T-cell (primary cell): ENCODE results near the gene SCN5A. TPM values are rescaled to one million over a fixed set of nuclear protein-coding genes. Genes with fewer than 3 reads are reported as not detected.

ENCODE experiments used
- ATAC-seq, 4 experiments: fragments of 200-7000 bp in 3 of 4; fragments of 150-1000 bp in 1 of 4; cut with Tn5 transposase; replicated peaks in 1 of 4; 1 replicate in 3 of 4; 2 replicates in 1 of 4; pipeline ENCODE4 v1.10.0; 2021; ENCODE audit warnings: moderate library complexity in 3 of 4, mild to moderate bottlenecking in 2 of 4, moderate number of reproducible peaks in 1 of 4
- CTCF ChIA-PET, 2 donors: fragments of 300-600 bp; sonication (Branson Sonifier 250); formaldehyde crosslinking; loops; one replicate each; lab custom pipeline; 2022; ENCODE audit warnings: antibody characterized with exemption in 2 of 2; lab: Charles Lee
- POLR2A ChIA-PET, 2 donors: fragments of 300-600 bp; sonication (Branson Sonifier 250); formaldehyde crosslinking; loops; one replicate each; lab custom pipeline; 2022; ENCODE audit warnings: antibody characterized with exemption in 2 of 2; lab: Charles Lee
- DNase-seq, 35 experiments: peaks; one replicate each; pipeline versions ENCODE4 v3.0.0 to v3.0.0-alpha.2; 2013 to 2023
- H3K27ac ChIP-seq: one replicate; pipeline ENCODE4 v1.5.1; 2013; ENCODE audit warnings: low read length
- H3K27me3 ChIP-seq, 2 experiments: replicated peaks in 1 of 2; 1 replicate in 1 of 2; 2 replicates in 1 of 2; pipeline versions ENCODE4 v1.6.1 to v1.7.0; 2013; ENCODE audit warnings: low read length in 1 of 2, mixed read lengths in 1 of 2; ENCODE audit not compliant: control insufficient read depth in 2 of 2, insufficient read depth in 2 of 2; ENCODE audit errors: extremely low read depth in 1 of 2
- H3K36me3 ChIP-seq, 2 donors: 1 replicate in 1 of 2; 2 replicates in 1 of 2; pipeline versions ENCODE4 v1.6.1 to v1.7.0; 2013; ENCODE audit warnings: low read length in 1 of 2; ENCODE audit not compliant: control insufficient read depth in 2 of 2, insufficient read depth in 1 of 2; ENCODE audit errors: extremely low read depth in 1 of 2
- H3K4me1 ChIP-seq, 2 experiments: 1 replicate in 1 of 2; 2 replicates in 1 of 2; pipeline versions ENCODE4 v1.6.1 to v1.7.0; 2013; ENCODE audit warnings: low read length in 2 of 2, mixed read lengths in 1 of 2; ENCODE audit not compliant: insufficient read depth in 2 of 2, control insufficient read depth in 1 of 2; ENCODE audit errors: extremely low read depth in 1 of 2
- H3K4me3 ChIP-seq, 2 donors: 1 replicate in 1 of 2; 2 replicates in 1 of 2; pipeline versions ENCODE4 v1.5.1 to v1.7.0; 2013; ENCODE audit warnings: mild to moderate bottlenecking in 2 of 2, low read length in 1 of 2, moderate library complexity in 1 of 2; ENCODE audit not compliant: control insufficient read depth in 1 of 2; ENCODE audit errors: extremely low read depth in 1 of 2
- H3K9me3 ChIP-seq: 2 replicates; pipeline ENCODE4 v1.7.0; 2013
- H3K27ac Mint-ChIP-seq, 2 donors: one replicate each; pipeline ENCODE4 v1.8.0; 2020 to 2021; ENCODE audit warnings: mild to moderate bottlenecking in 2 of 2, mixed read lengths in 2 of 2
- H3K27me3 Mint-ChIP-seq, 2 donors: one replicate each; pipeline ENCODE4 v1.8.0; 2021 to 2022; ENCODE audit warnings: mixed read lengths in 2 of 2
- H3K36me3 Mint-ChIP-seq: one replicate; pipeline ENCODE4 v1.8.0; 2021; ENCODE audit warnings: mixed read lengths
- H3K4me1 Mint-ChIP-seq, 3 donors: one replicate each; pipeline ENCODE4 v1.8.0; 2020 to 2022; ENCODE audit warnings: mixed read lengths in 3 of 3, mild to moderate bottlenecking in 1 of 3
- H3K4me3 Mint-ChIP-seq, 3 donors: one replicate each; pipeline ENCODE4 v1.8.0; 2020 to 2022; ENCODE audit warnings: mild to moderate bottlenecking in 3 of 3, mixed read lengths in 3 of 3, moderate library complexity in 3 of 3
- H3K9me3 Mint-ChIP-seq, 3 donors: one replicate each; pipeline ENCODE4 v1.8.0; 2020 to 2022; ENCODE audit warnings: mixed read lengths in 3 of 3
- WGBS: methylation state at CpG from one replicate; pipeline ENCODE4 v1.1.5; 2013; ENCODE audit warnings: missing lambda C conversion rate; ENCODE audit not compliant: insufficient coverage; 5-methylcytosine and 5-hydroxymethylcytosine counted together
- total RNA-seq, 35 experiments: library from RNA in 6 of 35; stranded (reverse) in 6 of 35; fragments of 120-200 nt in 1 of 35; gene quantifications; one replicate each; pipeline versions ENCODE4 v1.2.1 to v1.2.4 and lab custom pipeline; 2013 to 2026

SCN5A gene
- total RNA-seq, 5 donors from 2014 or later (not counting 1 experiment from before 2014, with no cell fraction given) = 0.12 to 0.47 (median 0.23) TPM; not detected in 2

DNA sequence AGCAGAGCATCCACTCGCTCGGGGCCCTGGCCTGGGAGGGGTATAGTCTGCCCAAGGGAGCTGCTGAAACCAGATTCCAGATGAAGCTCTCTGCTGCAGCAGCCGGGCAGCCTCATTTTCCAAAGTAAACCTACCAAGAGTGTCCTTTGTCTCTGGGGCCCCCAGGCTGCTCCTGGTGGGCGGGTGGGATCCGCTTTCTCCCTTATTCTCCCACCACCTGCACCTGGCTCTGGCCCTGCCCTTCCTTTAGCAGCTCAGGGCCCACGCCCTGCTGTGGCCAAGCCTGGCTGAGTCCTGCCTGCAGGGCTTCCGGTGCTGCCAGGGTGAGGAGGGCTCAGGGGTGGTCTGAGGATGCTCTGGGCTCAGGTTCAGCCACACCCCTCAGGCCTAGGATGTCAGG is 13.0 kb downstream of the SCN5A start:
- ChIA-PET POLR2A (no interaction called here), CTCF (no interaction called here)
- no peak overlapping the region for H3K27ac Mint-ChIP-seq
- ATAC-seq = no peak
- Histone ChIP-seq H3K4me1 (no peaks in the 10 kb centered on the region), H3K27me3 (peaks cover 0 to 25% of the 10 kb centered on the region in 2 experiments), H3K36me3 (no peaks in the 10 kb centered on the region), H3K9me3 (no peaks in the 10 kb centered on the region), H3K27ac (no peak overlapping the region), H3K4me3 (no peak overlapping the region)
- peaks cover 4 to 7% of the 10 kb centered on the region in 2 donors for H3K27me3 Mint-ChIP-seq
- no peaks in the 10 kb centered on the region for H3K9me3 Mint-ChIP-seq
- no peaks in the 10 kb centered on the region for H3K36me3 Mint-ChIP-seq
- DNase-seq = no peak
- 78% methylated on average over 7 of the region's 7 CpGs for WGBS
- H3K4me1 Mint-ChIP-seq = peaks cover 0 to 8% (median 2%) of the 10 kb centered on the region in 3 donors
- no peak overlapping the region for H3K4me3 Mint-ChIP-seq

DNA sequence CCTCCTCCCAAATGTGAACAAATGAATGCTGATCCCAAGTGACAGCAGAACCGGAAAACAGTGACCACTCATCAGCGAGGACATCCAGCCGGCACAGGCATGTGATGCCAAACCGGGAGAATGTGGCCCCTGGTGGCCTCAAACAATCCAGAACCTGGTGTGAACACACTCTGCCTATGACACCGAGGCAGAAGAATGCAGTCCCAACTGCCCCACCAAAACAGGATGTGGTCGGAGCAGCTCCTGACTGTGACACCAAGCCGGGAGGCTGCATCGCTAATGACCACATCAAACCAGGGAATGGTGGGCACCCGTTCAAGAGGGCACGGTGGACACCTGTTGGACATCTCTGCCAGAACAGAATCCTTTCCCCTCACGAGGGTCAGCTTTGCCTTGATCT is 15.4 kb downstream of the SCN5A start:
- H3K4me3 Mint-ChIP-seq = no peak overlapping the region
- no peaks in the 10 kb centered on the region for H3K36me3 Mint-ChIP-seq
- WGBS = 41% methylated on average over 11 of the region's 11 CpGs
- CTCF ChIA-PET = no interaction called here
- no peaks in the 10 kb centered on the region for H3K4me1 ChIP-seq
- POLR2A ChIA-PET = no interaction called here
- ATAC-seq = no peak
- H3K4me1 Mint-ChIP-seq = peaks cover 0 to 8% (median 2%) of the 10 kb centered on the region in 3 donors
- H3K27ac ChIP-seq = no peak overlapping the region
- H3K9me3 ChIP-seq = no peaks in the 10 kb centered on the region
- no peak overlapping the region for H3K27ac Mint-ChIP-seq
- peaks cover 4 to 7% of the 10 kb centered on the region in 2 donors for H3K27me3 Mint-ChIP-seq
- no peaks in the 10 kb centered on the region for H3K9me3 Mint-ChIP-seq
- H3K36me3 ChIP-seq = no peaks in the 10 kb centered on the region
- peaks cover 0 to 30% of the 10 kb centered on the region in 2 experiments for H3K27me3 ChIP-seq
- no peak overlapping the region for H3K4me3 ChIP-seq
- no peak for DNase-seq

DNA sequence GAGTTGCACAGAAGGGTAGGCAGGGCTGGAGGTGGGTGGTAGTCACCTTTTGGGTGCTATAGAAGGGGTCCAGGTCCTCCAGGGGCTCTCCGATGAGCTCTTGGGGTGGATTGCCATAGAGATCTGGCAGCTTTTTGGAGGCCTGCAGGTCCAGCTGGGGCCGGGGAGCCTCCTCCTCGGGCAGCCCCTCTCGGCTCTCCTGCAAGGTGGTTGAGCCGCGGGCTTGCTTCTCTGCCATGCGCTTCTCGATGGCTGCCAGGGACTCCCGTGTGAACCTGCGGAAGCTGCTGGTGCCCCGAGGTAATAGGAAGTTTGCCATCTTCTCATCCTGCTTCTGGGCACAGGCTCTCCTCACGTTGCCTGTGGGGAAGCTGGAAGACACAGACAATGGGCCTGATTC is 16.5 kb downstream of the SCN5A start:
- Histone ChIP-seq H3K4me3 (no peak overlapping the region), H3K27ac (no peak overlapping the region), H3K9me3 (no peaks in the 10 kb centered on the region), H3K36me3 (no peaks in the 10 kb centered on the region), H3K27me3 (peaks cover 0 to 34% of the 10 kb centered on the region in 2 experiments), H3K4me1 (no peaks in the 10 kb centered on the region)
- Mint-ChIP-seq H3K9me3 (no peaks in the 10 kb centered on the region), H3K36me3 (no peaks in the 10 kb centered on the region), H3K27ac (no peak overlapping the region), H3K27me3 (peaks cover 4 to 7% of the 10 kb centered on the region in 2 donors), H3K4me3 (no peak overlapping the region), H3K4me1 (peaks cover 0 to 8% (median 2%) of the 10 kb centered on the region in 3 donors)
- POLR2A ChIA-PET = no interaction called here
- no peak for DNase-seq
- ATAC-seq = no peak
- CTCF ChIA-PET = no interaction called here
- WGBS = 91% methylated on average over 12 of the region's 12 CpGs

DNA sequence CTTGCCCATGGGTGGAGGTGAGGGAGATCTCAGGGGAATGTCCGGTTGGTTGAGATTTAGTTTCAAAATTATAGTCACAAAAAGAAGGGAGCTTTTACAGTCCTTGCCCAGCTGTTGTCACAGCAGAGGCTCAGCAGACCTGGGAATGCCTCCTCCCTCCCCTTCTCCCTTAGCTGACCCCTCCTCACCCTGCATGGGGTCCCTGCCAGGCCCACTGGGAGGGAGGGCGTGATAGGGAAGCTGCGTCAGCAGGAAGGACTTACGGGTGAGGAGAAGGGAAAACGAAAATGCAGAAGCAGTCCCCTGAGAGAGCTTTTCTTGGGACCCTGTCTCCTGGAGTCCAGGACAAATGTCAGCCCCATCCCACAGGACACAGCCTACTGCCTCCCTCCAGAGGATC is 18.9 kb downstream of the SCN5A start:
- POLR2A ChIA-PET = no interaction called here

DNA sequence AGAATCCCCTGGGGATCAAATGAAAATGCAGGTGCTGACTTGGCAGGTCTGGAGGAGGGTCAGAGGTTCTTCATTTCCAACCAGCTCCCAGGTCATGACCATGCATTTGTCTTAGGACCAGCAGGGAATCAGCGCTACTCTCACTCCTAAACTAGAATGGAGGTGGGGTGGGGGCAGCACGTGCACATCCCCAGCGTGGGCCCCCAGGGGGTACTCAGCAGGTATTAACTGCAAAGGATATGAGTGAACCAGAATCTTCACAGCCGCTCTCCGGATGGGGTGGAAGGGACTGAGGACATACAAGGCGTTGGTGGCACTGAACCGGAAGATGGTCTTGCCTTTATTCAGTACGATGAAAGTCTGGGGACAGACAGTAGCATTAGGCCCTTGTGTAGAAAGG is 19.4 kb downstream of the SCN5A start:
- no peak for ATAC-seq
- no peak overlapping the region for H3K4me3 Mint-ChIP-seq

More for the DNA sequence above, 18.9 kb downstream of the SCN5A start:
- H3K36me3 Mint-ChIP-seq = no peaks in the 10 kb centered on the region
- Histone ChIP-seq H3K9me3 (no peaks in the 10 kb centered on the region), H3K36me3 (no peaks in the 10 kb centered on the region), H3K27me3 (peaks cover 0 to 27% of the 10 kb centered on the region in 2 experiments), H3K4me3 (no peak overlapping the region), H3K27ac (no peak overlapping the region), H3K4me1 (no peaks in the 10 kb centered on the region)
- ATAC-seq (no peak), DNase-seq (no peak)
- H3K4me1 Mint-ChIP-seq = peaks cover 0 to 8% (median 2%) of the 10 kb centered on the region in 3 donors
- no peak overlapping the region for H3K4me3 Mint-ChIP-seq
- H3K27ac Mint-ChIP-seq = no peak overlapping the region
- no peaks in the 10 kb centered on the region for H3K9me3 Mint-ChIP-seq
- no CpG with 5 or more reads among the region's 5 CpGs for WGBS
- CTCF ChIA-PET = no interaction called here
- no peaks in the 10 kb centered on the region for H3K27me3 Mint-ChIP-seq

DNA sequence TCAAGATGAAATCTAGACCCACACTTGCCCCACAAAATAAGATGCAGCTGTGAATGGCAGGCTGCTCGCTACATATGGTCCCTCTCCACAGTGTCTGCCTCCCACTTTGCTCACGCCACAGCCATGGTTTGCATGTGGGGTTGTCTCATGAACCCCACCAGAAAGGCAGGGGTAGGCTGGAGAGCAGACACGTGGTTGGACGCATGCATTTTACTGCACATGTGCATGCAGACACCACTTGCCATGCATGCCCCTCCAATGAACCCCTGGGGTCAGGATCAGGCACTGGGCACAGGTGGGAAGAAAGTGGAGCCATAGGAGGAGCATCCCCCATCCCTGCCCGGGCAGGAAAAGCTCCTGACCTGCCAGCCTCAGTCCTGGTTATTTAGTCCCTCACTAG is 20.7 kb downstream of the SCN5A start:
- 81% methylated on average over 4 of the region's 5 CpGs for WGBS
- peaks cover 0 to 3% (median 2%) of the 10 kb centered on the region in 3 donors for H3K4me1 Mint-ChIP-seq

More for the DNA sequence above, 19.4 kb downstream of the SCN5A start:
- CTCF ChIA-PET = no interaction called here
- Histone ChIP-seq H3K4me1 (no peaks in the 10 kb centered on the region), H3K27ac (no peak overlapping the region), H3K9me3 (no peaks in the 10 kb centered on the region), H3K4me3 (no peak overlapping the region), H3K27me3 (peaks cover 0 to 27% of the 10 kb centered on the region in 2 experiments), H3K36me3 (no peaks in the 10 kb centered on the region)
- POLR2A ChIA-PET = no interaction called here
- Mint-ChIP-seq H3K9me3 (no peaks in the 10 kb centered on the region), H3K4me1 (peaks cover 0 to 8% (median 2%) of the 10 kb centered on the region in 3 donors), H3K36me3 (no peaks in the 10 kb centered on the region), H3K27ac (no peak overlapping the region), H3K27me3 (no peaks in the 10 kb centered on the region)
- DNase-seq = no peak
- 82% methylated on average over 7 of the region's 8 CpGs for WGBS

More for the DNA sequence above, 20.7 kb downstream of the SCN5A start:
- Mint-ChIP-seq H3K36me3 (no peaks in the 10 kb centered on the region), H3K27me3 (no peaks in the 10 kb centered on the region), H3K9me3 (no peaks in the 10 kb centered on the region), H3K27ac (no peak overlapping the region), H3K4me3 (no peak overlapping the region)
- ChIA-PET POLR2A (no interaction called here), CTCF (no interaction called here)
- DNase-seq (no peak), ATAC-seq (no peak)
- peaks cover 0 to 25% of the 10 kb centered on the region in 2 experiments for H3K27me3 ChIP-seq
- no peaks in the 10 kb centered on the region for H3K9me3 ChIP-seq
- H3K36me3 ChIP-seq = no peaks in the 10 kb centered on the region
- no peak overlapping the region for H3K27ac ChIP-seq
- no peaks in the 10 kb centered on the region for H3K4me1 ChIP-seq
- no peak overlapping the region for H3K4me3 ChIP-seq
